GM21360 (cell line): ENCODE measurements around the gene OR10A4.
"Not testable (repeated sequence)": the region's sequence is repeated elsewhere in the genome, so short reads cannot be mapped to it uniquely, and the experiment has no call there.

Experiments used
- ATAC-seq: cut with Tn5 transposase; IDR thresholded peaks from one replicate; pipeline ENCODE4 v1.9.1; 2021; ENCODE audit warnings: mild to moderate bottlenecking, moderate library complexity; ENCODE audit not compliant: unreplicated experiment

OR10A4 gene, protein sequence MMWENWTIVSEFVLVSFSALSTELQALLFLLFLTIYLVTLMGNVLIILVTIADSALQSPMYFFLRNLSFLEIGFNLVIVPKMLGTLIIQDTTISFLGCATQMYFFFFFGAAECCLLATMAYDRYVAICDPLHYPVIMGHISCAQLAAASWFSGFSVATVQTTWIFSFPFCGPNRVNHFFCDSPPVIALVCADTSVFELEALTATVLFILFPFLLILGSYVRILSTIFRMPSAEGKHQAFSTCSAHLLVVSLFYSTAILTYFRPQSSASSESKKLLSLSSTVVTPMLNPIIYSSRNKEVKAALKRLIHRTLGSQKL

DNA sequence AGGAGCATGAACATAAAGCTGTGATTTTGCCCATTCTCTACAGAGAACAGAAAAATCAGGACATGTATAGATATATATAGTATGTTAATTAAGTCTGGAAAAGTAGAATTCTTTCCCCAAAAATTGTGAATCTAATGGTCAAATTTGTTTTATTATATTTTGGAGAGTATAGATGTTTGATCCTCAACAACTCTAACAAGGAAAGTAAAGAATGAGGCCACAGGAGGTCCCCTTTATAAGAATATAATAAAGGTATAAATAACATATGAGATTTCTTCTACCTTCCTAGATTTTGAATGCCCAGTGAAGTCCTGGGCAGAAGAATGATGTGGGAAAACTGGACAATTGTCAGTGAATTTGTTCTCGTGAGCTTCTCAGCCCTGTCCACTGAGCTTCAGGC is at the start of gene OR10A4:
Gene OR10A4 (plus strand): TSS at position 301 of the 400 bp plus-strand sequence. CDS start 23 bp downstream, at position 324.
- ATAC-seq, result no peak

- no peak for ATAC-seq
These were observed 48.3 kb upstream of the OR10A4 start for GRCh38 chr11:6828103-6828502.

DNA sequence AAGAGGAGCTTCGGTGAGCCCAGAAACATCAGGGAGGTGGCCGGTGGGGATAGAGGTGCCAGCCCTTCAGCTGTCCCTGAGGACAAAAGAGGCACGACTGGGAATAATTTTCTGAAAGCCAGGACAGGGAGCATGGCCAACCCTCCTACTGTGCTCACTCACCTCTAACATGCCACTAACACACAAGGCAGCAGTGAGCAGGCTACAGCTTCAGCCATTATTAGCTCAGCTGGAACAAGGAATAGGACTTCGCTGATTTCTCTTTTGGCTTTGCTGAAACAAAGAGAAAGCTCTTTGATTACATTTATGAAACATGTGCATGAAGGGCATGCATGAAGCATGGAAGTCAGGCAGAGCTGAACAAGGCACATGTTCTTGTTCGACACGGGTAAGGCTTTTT is 43.1 kb upstream of the OR10A4 start:
- ATAC-seq, result no peak

DNA sequence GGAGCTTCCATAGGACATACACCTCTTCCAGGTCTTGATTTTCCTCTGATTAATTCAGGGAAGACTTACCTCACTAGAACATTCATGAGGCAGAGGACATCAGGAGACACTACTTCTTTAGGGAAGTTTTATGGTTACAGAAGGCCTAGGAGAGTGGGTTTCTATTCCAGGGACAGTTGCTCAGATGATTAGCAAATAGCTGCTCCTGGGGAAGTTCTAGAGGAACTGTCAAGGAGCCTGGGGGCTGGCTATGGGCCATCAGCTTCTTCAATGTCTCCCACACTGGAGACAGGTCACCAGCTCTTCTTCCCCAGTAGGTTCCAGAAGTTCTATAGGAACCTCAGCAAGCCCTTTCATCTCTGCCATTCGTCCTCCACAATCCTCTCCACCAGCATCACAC is 42.4 kb upstream of the OR10A4 start:
- no peak for ATAC-seq

- ATAC-seq, result no peak
These were observed 34.7 kb upstream of the OR10A4 start for GRCh38 chr11:6841694-6842093.

- ATAC-seq, result no peak
These were observed 32.8 kb upstream of the OR10A4 start for GRCh38 chr11:6843670-6844069.

DNA sequence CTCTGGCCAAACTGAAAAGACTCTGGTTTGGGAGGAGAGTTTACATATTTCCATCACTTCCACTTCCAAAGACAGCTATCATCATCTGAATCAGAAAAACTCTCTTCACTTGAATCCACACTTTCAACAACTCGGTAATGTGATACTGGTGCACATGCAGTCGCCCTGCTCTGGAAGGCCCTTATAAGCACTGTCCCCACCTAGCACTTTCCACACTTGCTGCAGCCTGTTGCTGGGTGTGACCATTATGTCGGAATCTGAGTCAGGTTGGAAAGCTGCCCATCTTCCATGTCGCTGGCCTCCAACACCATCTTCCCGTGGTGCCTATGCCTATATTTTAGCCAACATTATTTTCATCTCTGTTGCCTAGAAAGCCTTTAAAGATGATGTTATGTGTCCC is 32.1 kb upstream of the OR10A4 start:
- no peak for ATAC-seq

- no peak for ATAC-seq
These were observed 31.0 kb upstream of the OR10A4 start, which contains the start of gene OR10A5 for GRCh38 chr11:6845383-6845782. TSS of gene OR10A5 (plus strand) at chr11:6845683. CDS start at chr11:6845683, 0 bp downstream.

DNA sequence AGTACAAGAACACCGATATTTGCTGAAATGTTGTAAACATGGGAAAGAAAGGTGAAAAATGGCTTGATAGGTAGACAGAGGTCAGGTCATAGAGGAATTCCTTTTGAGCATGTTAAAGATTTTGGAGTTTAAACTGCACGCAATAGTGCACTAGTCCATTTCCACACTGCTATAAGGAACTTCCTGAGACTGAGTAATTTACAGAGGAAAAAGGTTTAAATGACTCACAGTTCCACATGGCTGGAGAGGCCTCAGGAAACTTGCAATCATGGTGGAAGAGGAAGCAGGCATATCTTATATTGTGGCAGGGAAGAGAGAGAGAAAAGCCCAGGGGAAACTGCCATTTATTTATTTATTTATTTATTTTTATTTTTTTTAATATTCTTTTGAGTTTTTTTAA is 25.9 kb upstream of the OR10A4 start:
- no peak for ATAC-seq

GRCh38 chr11:6854801-6855200 is 21.6 kb upstream of the OR10A4 start:
- not testable (repeated sequence) for ATAC-seq

DNA sequence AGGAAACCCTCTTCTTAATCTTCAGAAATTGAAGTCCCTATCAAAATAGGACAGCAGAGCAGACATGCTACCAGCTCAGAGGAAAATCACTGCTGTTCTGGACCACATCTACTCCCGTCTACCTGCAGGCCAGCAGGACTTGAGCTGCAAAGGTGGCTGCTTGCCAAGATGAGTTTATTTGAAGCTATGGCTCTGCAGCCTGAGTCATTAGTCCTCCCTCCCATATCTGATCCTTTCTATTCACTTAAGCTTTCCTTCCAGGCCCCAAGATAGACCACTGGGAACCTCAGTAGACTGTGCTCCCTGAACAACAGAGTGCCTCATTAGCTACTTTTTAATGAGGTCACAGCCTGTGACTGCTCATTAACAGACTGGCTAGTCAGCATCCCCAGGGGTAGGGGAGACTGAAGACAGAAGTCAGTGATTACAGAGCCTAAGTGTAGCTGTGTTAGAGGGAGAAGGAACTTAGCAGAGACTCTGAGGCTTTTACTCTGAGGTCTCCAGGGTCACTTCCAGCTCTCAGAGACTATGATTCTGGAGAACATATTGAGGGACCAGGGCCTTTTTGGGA is 20.4 kb upstream of the OR10A4 start:
- no peak for ATAC-seq

GRCh38 chr11:6856871-6857270 is 19.6 kb upstream of the OR10A4 start:
- ATAC-seq, result peak; percentile 70

DNA sequence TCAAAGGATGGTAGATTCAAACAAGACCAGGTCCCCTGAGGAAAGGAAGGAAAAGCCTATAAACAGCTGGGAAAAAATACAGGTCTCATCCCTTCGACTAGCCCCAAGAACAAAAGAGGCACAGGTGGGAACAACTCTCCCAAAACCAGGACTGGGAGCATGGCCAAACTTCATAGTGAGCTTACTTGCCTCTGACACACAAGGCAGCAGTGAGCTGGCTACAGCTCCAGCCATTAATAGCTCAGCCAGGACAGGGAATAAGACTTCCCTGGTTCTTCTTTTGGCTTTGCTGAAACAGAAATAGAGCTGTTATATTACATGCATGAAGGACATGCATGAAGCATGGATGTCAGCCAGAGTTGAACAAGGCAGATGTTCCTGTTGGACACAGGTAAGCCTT is 13.5 kb upstream of the OR10A4 start, which contains the start of gene OR10A2:
Gene OR10A2 (plus strand): TSS at position 97 of the 400 bp plus-strand sequence. CDS start 6,698 bp downstream, outside the sequence.
- no peak for ATAC-seq

- no peak for ATAC-seq
These were observed 12.0 kb upstream of the OR10A4 start for GRCh38 chr11:6864438-6864837.

DNA sequence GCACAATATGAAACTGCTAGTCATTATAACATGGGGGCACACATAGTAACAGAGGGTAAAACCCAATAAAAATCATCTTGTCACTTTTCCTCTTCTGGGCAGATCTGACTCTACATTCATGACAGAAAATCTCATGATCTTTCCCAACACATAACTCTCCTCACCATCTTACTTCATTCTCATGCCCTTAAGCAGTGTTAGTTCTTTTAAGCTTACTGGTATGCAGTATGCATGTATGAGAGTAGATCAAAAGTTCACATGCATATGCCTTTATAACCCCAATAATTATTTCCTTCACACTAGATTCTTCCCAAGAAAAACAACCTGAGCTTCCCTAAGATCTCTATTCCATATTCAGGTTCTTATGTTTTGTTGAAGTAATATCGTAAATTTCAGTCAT is 5.1 kb upstream of the OR10A4 start:
- ATAC-seq, result no peak

GRCh38 chr11:6875761-6876160 is 664 bp upstream of the OR10A4 start:
- ATAC-seq, result no peak

DNA sequence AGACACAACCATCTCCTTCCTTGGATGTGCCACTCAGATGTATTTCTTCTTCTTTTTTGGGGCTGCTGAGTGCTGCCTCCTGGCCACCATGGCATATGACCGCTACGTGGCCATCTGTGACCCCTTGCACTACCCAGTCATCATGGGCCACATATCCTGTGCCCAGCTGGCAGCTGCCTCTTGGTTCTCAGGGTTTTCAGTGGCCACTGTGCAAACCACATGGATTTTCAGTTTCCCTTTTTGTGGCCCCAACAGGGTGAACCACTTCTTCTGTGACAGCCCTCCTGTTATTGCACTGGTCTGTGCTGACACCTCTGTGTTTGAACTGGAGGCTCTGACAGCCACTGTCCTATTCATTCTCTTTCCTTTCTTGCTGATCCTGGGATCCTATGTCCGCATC is 489 bp downstream of the OR10A4 start:
- ATAC-seq, result no peak

DNA sequence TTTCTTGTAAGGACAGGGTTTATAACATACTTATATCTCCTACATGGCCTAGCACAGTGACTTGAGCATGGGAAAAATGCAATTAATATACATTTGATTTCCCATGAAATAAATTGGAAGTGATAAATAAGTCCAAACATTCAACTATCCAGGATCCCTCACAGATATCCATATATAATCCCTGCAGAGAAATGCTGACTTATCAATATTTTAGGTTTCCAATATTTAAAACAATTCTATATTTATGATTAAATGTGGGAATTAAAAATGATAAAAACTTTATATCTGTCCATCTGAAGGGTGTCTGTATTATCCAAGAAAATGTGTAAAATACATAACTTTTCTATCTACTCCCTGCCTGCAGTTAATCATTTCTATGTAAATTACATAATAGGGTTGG is 6.3 kb downstream of the OR10A4 start:
- no peak for ATAC-seq

GRCh38 chr11:6887711-6888110 is 11.3 kb downstream of the OR10A4 start:
- ATAC-seq, result not testable (repeated sequence)

GRCh38 chr11:6888830-6889229 is 12.4 kb downstream of the OR10A4 start:
- ATAC-seq, result no peak

- peak; percentile 54 for ATAC-seq
These were observed 13.4 kb downstream of the OR10A4 start for GRCh38 chr11:6889835-6890234.

- ATAC-seq, result no peak
These were observed 16.0 kb downstream of the OR10A4 start, which contains the start of gene OR2D2 for GRCh38 chr11:6892400-6892799. TSS of gene OR2D2 (minus strand) at chr11:6892500. CDS start at chr11:6892500, 0 bp downstream.
